Measurements from ENCODE around the gene STK25. TPM values are rescaled to one million over a fixed set of nuclear protein-coding genes. Genes with fewer than 3 reads are reported as not detected.

Gene STK25
- total and polyA plus RNA-seq, 2 of the 8 experiments (the other 6 are each of a cell fraction or from before 2014, with no cell fraction given), result 159 to 546 TPM

DNA sequence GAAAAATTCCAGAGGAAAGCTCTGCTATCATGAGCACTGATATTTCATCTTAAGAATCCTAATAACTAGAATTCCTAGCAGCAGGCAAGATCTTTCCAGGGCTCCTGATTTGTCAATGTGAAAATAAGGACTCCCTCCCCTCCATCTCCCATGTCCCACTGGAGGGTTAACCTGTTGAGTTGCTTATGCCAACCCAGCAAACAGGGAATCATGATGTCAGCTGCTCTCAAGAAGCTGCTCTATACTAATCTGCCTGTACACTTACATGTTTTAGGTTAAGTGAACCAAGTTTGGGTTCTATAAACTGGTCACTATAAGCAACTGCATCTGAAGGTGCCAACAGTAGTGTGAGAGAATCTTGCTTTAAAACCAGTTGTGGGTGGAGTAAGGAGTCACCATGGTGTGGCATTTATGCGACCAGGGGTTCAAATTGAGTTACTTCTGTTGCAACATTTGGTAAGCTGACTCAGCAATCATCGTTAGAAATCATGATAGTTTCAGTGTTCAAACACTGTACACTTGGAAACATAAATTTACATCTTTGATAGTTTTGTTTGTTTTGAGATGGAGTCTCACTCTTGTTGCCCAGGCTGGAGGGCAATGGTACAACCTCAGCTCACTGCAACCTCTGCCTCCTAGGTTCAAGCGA, 53.4 kb downstream of the STK25 start (continued):
- TF ChIP-seq, protein P1, sequence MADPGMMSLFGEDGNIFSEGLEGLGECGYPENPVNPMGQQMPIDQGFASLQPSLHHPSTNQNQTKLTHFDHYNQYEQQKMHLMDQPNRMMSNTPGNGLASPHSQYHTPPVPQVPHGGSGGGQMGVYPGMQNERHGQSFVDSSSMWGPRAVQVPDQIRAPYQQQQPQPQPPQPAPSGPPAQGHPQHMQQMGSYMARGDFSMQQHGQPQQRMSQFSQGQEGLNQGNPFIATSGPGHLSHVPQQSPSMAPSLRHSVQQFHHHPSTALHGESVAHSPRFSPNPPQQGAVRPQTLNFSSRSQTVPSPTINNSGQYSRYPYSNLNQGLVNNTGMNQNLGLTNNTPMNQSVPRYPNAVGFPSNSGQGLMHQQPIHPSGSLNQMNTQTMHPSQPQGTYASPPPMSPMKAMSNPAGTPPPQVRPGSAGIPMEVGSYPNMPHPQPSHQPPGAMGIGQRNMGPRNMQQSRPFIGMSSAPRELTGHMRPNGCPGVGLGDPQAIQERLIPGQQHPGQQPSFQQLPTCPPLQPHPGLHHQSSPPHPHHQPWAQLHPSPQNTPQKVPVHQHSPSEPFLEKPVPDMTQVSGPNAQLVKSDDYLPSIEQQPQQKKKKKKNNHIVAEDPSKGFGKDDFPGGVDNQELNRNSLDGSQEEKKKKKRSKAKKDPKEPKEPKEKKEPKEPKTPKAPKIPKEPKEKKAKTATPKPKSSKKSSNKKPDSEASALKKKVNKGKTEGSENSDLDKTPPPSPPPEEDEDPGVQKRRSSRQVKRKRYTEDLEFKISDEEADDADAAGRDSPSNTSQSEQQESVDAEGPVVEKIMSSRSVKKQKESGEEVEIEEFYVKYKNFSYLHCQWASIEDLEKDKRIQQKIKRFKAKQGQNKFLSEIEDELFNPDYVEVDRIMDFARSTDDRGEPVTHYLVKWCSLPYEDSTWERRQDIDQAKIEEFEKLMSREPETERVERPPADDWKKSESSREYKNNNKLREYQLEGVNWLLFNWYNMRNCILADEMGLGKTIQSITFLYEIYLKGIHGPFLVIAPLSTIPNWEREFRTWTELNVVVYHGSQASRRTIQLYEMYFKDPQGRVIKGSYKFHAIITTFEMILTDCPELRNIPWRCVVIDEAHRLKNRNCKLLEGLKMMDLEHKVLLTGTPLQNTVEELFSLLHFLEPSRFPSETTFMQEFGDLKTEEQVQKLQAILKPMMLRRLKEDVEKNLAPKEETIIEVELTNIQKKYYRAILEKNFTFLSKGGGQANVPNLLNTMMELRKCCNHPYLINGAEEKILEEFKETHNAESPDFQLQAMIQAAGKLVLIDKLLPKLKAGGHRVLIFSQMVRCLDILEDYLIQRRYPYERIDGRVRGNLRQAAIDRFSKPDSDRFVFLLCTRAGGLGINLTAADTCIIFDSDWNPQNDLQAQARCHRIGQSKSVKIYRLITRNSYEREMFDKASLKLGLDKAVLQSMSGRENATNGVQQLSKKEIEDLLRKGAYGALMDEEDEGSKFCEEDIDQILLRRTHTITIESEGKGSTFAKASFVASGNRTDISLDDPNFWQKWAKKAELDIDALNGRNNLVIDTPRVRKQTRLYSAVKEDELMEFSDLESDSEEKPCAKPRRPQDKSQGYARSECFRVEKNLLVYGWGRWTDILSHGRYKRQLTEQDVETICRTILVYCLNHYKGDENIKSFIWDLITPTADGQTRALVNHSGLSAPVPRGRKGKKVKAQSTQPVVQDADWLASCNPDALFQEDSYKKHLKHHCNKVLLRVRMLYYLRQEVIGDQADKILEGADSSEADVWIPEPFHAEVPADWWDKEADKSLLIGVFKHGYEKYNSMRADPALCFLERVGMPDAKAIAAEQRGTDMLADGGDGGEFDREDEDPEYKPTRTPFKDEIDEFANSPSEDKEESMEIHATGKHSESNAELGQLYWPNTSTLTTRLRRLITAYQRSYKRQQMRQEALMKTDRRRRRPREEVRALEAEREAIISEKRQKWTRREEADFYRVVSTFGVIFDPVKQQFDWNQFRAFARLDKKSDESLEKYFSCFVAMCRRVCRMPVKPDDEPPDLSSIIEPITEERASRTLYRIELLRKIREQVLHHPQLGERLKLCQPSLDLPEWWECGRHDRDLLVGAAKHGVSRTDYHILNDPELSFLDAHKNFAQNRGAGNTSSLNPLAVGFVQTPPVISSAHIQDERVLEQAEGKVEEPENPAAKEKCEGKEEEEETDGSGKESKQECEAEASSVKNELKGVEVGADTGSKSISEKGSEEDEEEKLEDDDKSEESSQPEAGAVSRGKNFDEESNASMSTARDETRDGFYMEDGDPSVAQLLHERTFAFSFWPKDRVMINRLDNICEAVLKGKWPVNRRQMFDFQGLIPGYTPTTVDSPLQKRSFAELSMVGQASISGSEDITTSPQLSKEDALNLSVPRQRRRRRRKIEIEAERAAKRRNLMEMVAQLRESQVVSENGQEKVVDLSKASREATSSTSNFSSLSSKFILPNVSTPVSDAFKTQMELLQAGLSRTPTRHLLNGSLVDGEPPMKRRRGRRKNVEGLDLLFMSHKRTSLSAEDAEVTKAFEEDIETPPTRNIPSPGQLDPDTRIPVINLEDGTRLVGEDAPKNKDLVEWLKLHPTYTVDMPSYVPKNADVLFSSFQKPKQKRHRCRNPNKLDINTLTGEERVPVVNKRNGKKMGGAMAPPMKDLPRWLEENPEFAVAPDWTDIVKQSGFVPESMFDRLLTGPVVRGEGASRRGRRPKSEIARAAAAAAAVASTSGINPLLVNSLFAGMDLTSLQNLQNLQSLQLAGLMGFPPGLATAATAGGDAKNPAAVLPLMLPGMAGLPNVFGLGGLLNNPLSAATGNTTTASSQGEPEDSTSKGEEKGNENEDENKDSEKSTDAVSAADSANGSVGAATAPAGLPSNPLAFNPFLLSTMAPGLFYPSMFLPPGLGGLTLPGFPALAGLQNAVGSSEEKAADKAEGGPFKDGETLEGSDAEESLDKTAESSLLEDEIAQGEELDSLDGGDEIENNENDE (IDR thresholded peaks at IDR 0.05; ENCODE audit: insufficient replicate concordance, low read length), result no peak
- TF ChIP-seq SIRT6 (IDR thresholded peaks at IDR 0.05; ENCODE audit: low read length), result no peak
- TF ChIP-seq SP4 (IDR thresholded peaks at IDR 0.05; ENCODE audit: low read length), result no peak
- no peak for TF ChIP-seq SRF (IDR thresholded peaks at IDR 0.05; ENCODE audit: low read depth, low read length)
- no peak for TF ChIP-seq POLR2AphosphoS5 (IDR thresholded peaks at IDR 0.05; ENCODE audit: low read depth, low read length)
- no peak for TF ChIP-seq POLR2A (IDR thresholded peaks at IDR 0.05; ENCODE audit: control extremely low read depth in 1 of 2, low read depth in 2 of 2, low read length in 2 of 2)
- no peak for TF ChIP-seq CTBP2 (IDR thresholded peaks at IDR 0.05; ENCODE audit: borderline replicate concordance, insufficient read depth, insufficient read length, low read length)
